Measurements from ENCODE around the gene RNH1.

The RNH1 gene

GRCh38 chr11:497565-498296, 9.3 kb downstream of the RNH1 start:
- DNase-seq = no peak

- DNase-seq = no peak
These were observed 10.0 kb downstream of the RNH1 start for GRCh38 chr11:496834-497564.

GRCh38 chr11:495537-495931, 11.5 kb downstream of the RNH1 start:
- DNase-seq = no peak

GRCh38 chr11:494761-495536, 12.1 kb downstream of the RNH1 start:
- DNase-seq = no peak

- no peak for DNase-seq
These were observed 14.4 kb downstream of the RNH1 start for GRCh38 chr11:492427-493226.

GRCh38 chr11:491358-491757, 15.7 kb downstream of the RNH1 start:
- DNase-seq = no peak

GRCh38 chr11:490930-491260, 16.1 kb downstream of the RNH1 start:
- DNase-seq = no peak

GRCh38 chr11:490186-490929, 16.7 kb downstream of the RNH1 start:
- no peak for DNase-seq

- DNase-seq = no peak
These were observed 17.3 kb downstream of the RNH1 start for GRCh38 chr11:489610-490185.

GRCh38 chr11:488992-489391, 18.1 kb downstream of the RNH1 start:
- DNase-seq = no peak

- DNase-seq = no peak
These were observed 18.5 kb downstream of the RNH1 start for GRCh38 chr11:488579-488978.

GRCh38 chr11:488062-488461, 19.0 kb downstream of the RNH1 start:
- no peak for DNase-seq

GRCh38 chr11:487571-488021, 19.4 kb downstream of the RNH1 start:
- no peak for DNase-seq

GRCh38 chr11:486189-486588, 20.9 kb downstream of the RNH1 start:
- no peak for DNase-seq

- no peak for DNase-seq
These were observed 22.4 kb downstream of the RNH1 start for GRCh38 chr11:484616-485015.

GRCh38 chr11:479311-479710, 27.7 kb downstream of the RNH1 start:
- no peak for DNase-seq

- no peak for DNase-seq
These were observed 29.9 kb downstream of the RNH1 start for GRCh38 chr11:477052-477715.

- DNase-seq = no peak
These were observed 30.6 kb downstream of the RNH1 start for GRCh38 chr11:476416-476815.

- DNase-seq = no peak
These were observed 31.1 kb downstream of the RNH1 start for GRCh38 chr11:475941-476340.

GRCh38 chr11:474914-475506, 32.0 kb downstream of the RNH1 start:
- DNase-seq = no peak

Data from OCI-M1 (cell line).